ENCODE data around the gene PLEKHM3.

- TF ChIP-seq GATA2 (IDR thresholded peaks at IDR 0.05; ENCODE audit: low read depth, low read length) (no peak), GATA3 (IDR thresholded peaks at IDR 0.05; ENCODE audit: low read depth, low read length) (no peak)
Observed at GRCh38 chr2:207836521-207837133, 188.7 kb downstream of the PLEKHM3 start.
